Thoracic aorta (tissue), 2 donors: ENCODE results near the gene CELF1. TPM values are rescaled to one million over a fixed set of nuclear protein-coding genes. Genes with fewer than 3 reads are reported as not detected.
"Not testable (repeated sequence)": the region's sequence is repeated elsewhere in the genome, so short reads cannot be mapped to it uniquely, and the experiment has no call there.

Source experiments
- ATAC-seq: fragments of 150-250 bp; one replicate; pipeline ENCODE4 v1.8.0; 2017; ENCODE audit warnings: low read depth; ENCODE audit not compliant: insufficient number of reproducible peaks, low FRiP score
- DNase-seq: peaks from one replicate; pipeline ENCODE4 v3.0.0-alpha.2; 2020; ENCODE audit warnings: low spot score
- H3K27ac ChIP-seq, 2 donors: fragments of 200-600 bp; sonication (generic); 1 replicate in 1 of 2; 2 replicates in 1 of 2; pipeline ENCODE4 v1.5.1; 2016; ENCODE audit warnings: mild to moderate bottlenecking in 2 of 2, moderate library complexity in 2 of 2
- H3K27me3 ChIP-seq: fragments of 200-600 bp; sonication (generic); replicated peaks from 2 replicates; pipeline ENCODE4 v1.6.0; 2016; ENCODE audit warnings: mild to moderate bottlenecking; ENCODE audit not compliant: insufficient read depth
- H3K36me3 ChIP-seq: fragments of 200-600 bp; sonication (generic); one replicate; pipeline ENCODE4 v1.5.1; 2016
- H3K4me1 ChIP-seq, 2 donors: fragments of 200-600 bp; sonication (generic); 1 replicate in 1 of 2; 2 replicates in 1 of 2; pipeline versions ENCODE4 v1.5.1 to v1.6.0; 2016; ENCODE audit warnings: low read depth in 2 of 2, mild to moderate bottlenecking in 1 of 2; ENCODE audit not compliant: control insufficient read depth in 1 of 2
- H3K4me3 ChIP-seq: fragments of 200-600 bp; sonication (generic); 2 replicates; pipeline ENCODE4 v1.5.1; 2016; ENCODE audit warnings: mild to moderate bottlenecking
- H3K9me3 ChIP-seq: fragments of 200-600 bp; sonication (generic); 2 replicates; pipeline ENCODE4 v1.5.1; 2016
- CTCF ChIP-seq: fragments of 200-600 bp; sonication (generic); IDR thresholded peaks from one replicate; pipeline ENCODE4 v1.5.1; 2019; ENCODE audit warnings: antibody characterized with exemption
- total RNA-seq, 2 donors: library from RNA; depleted of rRNA; stranded (reverse); fragments of >200 nt; gene quantifications; one replicate each; pipeline versions ENCODE4 v1.1.0 to v1.2.3, GENCODE V29; 2016

The CELF1 gene
- total RNA-seq, 2 donors from 2014 or later, result 112 to 114 TPM

DNA sequence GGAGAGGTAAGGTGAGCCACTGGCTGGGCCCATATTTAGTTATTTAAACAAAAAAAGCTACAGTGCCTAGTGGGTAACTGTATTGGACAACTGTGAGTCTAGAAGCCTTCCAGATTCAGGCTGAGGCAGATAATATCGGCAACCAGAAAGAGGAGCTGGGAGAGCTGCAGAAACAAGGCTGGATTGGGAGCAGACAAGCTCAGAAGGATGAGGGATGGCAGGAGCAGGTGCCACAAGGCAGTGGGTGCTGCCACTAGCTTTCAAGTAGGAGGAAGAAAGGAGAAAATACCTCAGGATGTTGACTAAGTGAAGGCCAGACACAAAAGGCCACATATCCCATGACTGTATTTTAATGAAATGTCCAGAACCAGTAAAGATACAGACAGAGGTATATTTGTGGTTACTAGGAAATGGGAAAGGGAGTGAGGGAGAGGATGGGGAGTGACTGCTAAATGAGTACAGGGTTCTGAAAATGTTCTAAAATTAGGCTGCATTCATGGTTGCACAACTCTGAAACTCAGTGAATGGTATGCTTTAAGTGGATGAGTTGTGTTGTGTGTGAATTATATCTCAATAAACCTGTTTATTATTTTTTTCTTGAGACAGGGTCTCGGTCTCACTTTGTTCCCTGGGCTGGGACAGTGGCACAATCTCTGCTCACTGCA, 92.2 kb downstream of the CELF1 start:
- no peak overlapping the region for H3K4me3 ChIP-seq

DNA sequence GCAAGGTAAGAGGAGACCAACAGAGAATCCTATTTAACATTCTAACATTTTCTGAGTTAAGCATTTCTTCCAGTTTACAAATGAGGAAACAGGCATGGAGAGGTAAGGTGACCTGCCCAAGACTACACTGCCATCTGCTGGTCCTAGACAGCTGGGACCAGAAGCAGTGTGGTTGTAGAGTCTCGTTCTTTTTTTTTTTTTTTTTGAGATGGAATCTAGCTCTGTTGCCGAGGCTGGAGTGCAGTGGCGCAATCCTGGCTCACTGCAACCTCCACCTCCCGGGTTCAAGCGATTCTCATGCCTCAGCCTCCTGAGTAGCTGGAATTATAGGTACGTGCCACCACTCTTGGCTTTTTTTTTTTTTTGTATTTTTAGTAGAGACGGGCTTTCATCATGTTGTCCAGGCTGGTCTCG, 98.7 kb downstream of the CELF1 start:
- not testable (repeated sequence) for H3K9me3 ChIP-seq

More for the DNA sequence above, 92.2 kb downstream of the CELF1 start:
- Histone ChIP-seq H3K27ac (no peak overlapping the region), H3K4me1 (peaks cover 0 to 5% of the 10 kb centered on the region in 2 donors), H3K27me3 (no peaks in the 10 kb centered on the region), H3K9me3 (no peaks in the 10 kb centered on the region), H3K36me3 (peaks cover 3% of the 10 kb centered on the region)
- ATAC-seq (no peak), DNase-seq (no peak)
- no peak for TF ChIP-seq CTCF

DNA sequence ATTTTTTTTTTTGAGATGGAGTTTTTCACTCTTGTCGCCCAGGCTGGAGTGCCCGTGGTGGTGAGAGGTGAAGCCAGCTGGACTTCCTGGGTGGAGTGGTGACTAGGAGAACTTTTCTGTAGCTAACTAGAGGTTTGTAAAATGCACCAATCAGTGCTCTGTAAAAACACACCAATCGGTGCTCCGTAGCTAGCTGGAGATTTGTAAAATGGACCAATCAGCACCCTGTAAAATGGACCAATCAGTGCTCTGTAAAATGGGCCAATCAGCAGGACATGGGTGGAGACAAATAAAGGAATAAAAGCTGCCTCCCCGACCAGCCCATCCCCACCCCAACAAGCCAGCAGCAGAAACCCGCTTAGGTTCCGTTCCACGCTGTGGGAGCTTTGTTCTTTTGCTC, 99.6 kb downstream of the CELF1 start:
- Histone ChIP-seq H3K27ac (no peak overlapping the region), H3K4me3 (no peak overlapping the region), H3K4me1 (no peaks in the 10 kb centered on the region), H3K36me3 (no peaks in the 10 kb centered on the region), H3K27me3 (no peaks in the 10 kb centered on the region), H3K9me3 (no peaks in the 10 kb centered on the region)
- ATAC-seq (no peak), DNase-seq (no peak)
- TF ChIP-seq CTCF, result no peak

More for the DNA sequence above, 98.7 kb downstream of the CELF1 start:
- H3K4me1 ChIP-seq, H3K4me3 ChIP-seq, H3K27me3 ChIP-seq, H3K36me3 ChIP-seq, H3K27ac ChIP-seq: not testable (repeated sequence)
- peak; percentile 31 for DNase-seq
- ATAC-seq, result peak; percentile 71
- peak; percentile 57 for TF ChIP-seq CTCF

GRCh38 chr11:47451990-47452389, 100.9 kb downstream of the CELF1 start:
- TF ChIP-seq CTCF, result no peak
- Histone ChIP-seq H3K27ac (no peak overlapping the region), H3K27me3 (no peaks in the 10 kb centered on the region), H3K4me1 (no peaks in the 10 kb centered on the region), H3K9me3 (no peaks in the 10 kb centered on the region), H3K4me3 (no peak overlapping the region), H3K36me3 (no peaks in the 10 kb centered on the region)
- no peak for ATAC-seq
- no peak for DNase-seq

DNA sequence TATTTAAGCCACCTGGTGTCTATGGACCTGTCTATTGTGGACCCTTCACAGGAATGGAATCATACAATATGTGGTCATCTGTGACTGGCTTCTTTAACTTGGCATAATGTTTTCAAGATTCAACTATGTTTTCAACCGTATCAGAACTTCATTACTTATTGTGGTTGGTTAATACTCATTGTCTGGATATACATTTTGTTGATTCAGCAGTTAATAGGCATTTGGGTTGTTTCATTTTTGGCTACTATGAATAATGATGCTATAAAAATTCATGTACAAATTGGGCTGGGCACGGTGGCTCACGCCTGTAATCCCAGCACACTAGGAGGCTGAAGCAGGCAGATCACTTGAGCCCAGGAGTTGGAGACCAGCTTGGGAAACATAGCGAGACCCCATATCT, 101.5 kb downstream of the CELF1 start:
- ATAC-seq, result no peak
- no peak for DNase-seq
- TF ChIP-seq CTCF, result no peak
- no peak overlapping the region for H3K27ac ChIP-seq
- no peak overlapping the region for H3K4me3 ChIP-seq
- H3K4me1 ChIP-seq, result no peaks in the 10 kb centered on the region
- no peaks in the 10 kb centered on the region for H3K9me3 ChIP-seq
- no peaks in the 10 kb centered on the region for H3K36me3 ChIP-seq
- no peaks in the 10 kb centered on the region for H3K27me3 ChIP-seq
